Esophagus muscularis mucosa (tissue), 4 donors: Measurements from ENCODE around the gene GPBAR1. TPM values are rescaled to one million over a fixed set of nuclear protein-coding genes. Genes with fewer than 3 reads are reported as not detected.
A peak's percentile ranks its signal among the peaks of the same experiment; 100 is the strongest.

Source experiments
- DNase-seq: peaks from one replicate; pipeline ENCODE4 v3.0.0-alpha.2; 2017; ENCODE audit errors: extremely low spot score
- H3K27ac ChIP-seq, 4 donors: fragments of 200-600 bp; sonication (generic); replicated peaks in 1 of 4; 1 replicate in 3 of 4; 2 replicates in 1 of 4; pipeline ENCODE4 v1.5.1; 2016 to 2019; ENCODE audit warnings: mild to moderate bottlenecking in 1 of 4
- H3K27me3 ChIP-seq, 4 donors: fragments of 200-600 bp; sonication (generic); one replicate each; pipeline versions ENCODE4 v1.5.1 to v1.6.0; 2016 to 2019
- H3K36me3 ChIP-seq, 4 donors: fragments of 200-600 bp; sonication (generic); one replicate each; pipeline ENCODE4 v1.5.1; 2016 to 2019
- H3K4me1 ChIP-seq, 4 donors: fragments of 200-600 bp; sonication (generic); one replicate each; pipeline ENCODE4 v1.5.1; 2016 to 2019
- H3K4me3 ChIP-seq, 4 donors: fragments of 200-600 bp; sonication (generic); 1 replicate in 2 of 4; 2 replicates in 2 of 4; pipeline ENCODE4 v1.5.1; 2016 to 2019; ENCODE audit warnings: mild to moderate bottlenecking in 4 of 4, moderate library complexity in 1 of 4
- H3K9me3 ChIP-seq, 4 donors: fragments of 200-600 bp; sonication (generic); 1 replicate in 3 of 4; 2 replicates in 1 of 4; pipeline ENCODE4 v1.5.1; 2016 to 2019
- CTCF ChIP-seq, 3 experiments: fragments of 200-600 bp in 2 of 3; fragments of 450-650 bp in 1 of 3; sonication (generic) in 2 of 3; IDR thresholded peaks; one replicate each; pipeline ENCODE4 v1.5.1; 2017 to 2019; ENCODE audit warnings: antibody characterized with exemption in 3 of 3, mild to moderate bottlenecking in 2 of 3, moderate library complexity in 1 of 3
- EP300 ChIP-seq: sonication (generic); formaldehyde crosslinking; IDR thresholded peaks from one replicate; pipeline ENCODE4 v1.6.1; 2017; ENCODE audit warnings: antibody characterized with exemption
- POLR2A ChIP-seq: fragments of 450-650 bp; IDR thresholded peaks from one replicate; pipeline ENCODE4 v1.6.1; 2017; ENCODE audit warnings: antibody characterized with exemption, moderate library complexity, mild to moderate bottlenecking, low read depth
- POLR2AphosphoS5 ChIP-seq, 2 donors: sonication (generic); formaldehyde crosslinking; IDR thresholded peaks; one replicate each; pipeline ENCODE4 v1.6.1; 2017; ENCODE audit warnings: antibody characterized with exemption in 2 of 2
- WGBS: methylation state at CpG from one replicate; pipeline ENCODE4 v1.1.5; 2018; 5-methylcytosine and 5-hydroxymethylcytosine counted together
- intact Hi-C: fragments of 100-400 bp; cut with DNase I; formaldehyde crosslinking; loops from one replicate; pipeline ENCODE4 v1.15.1; 2023
- total RNA-seq, 4 donors: library from RNA; depleted of rRNA; stranded (reverse); fragments of >200 nt; gene quantifications; one replicate each; pipeline versions ENCODE4 v1.1.0 to v1.2.1, GENCODE V29; 2016

The GPBAR1 gene
- total RNA-seq, 4 donors from 2014 or later = 0.42 to 4.5 (median 3.9) TPM

DNA sequence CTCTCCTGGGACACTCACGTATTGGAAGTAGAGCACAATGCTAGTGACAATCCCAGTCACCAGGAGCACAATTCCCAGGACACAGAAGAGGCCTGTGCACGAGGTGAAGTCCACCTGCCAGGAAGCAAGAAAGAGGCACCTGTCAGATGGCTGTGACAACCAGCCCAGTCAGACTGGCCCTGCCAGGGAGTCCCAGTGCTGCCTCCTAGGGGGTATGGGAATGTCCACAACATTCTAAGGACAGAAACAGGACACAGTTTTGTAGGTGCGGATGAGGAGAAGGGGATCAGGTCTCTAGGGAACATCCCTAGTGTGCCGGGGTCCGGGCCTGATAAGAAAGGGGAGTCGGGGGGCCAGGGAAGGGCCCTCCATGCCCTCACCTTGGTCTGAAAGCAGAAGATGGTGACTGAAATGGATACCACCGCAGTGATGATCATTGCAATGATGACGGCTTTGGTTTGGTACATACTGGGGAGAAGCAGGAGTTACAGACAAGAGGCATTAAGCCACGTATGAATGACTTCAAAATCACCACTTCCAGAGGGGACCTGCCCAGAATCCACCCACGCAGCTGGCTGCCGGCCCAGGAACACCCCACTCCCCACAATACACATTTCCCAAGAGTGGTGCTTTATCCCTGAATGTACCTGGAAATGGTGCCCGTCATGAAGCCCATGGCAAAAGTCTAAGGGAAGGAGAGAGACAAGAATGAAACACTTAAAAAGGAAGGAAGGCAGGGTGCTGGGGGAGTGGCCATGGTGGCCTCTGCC, 16.4 kb downstream of the GPBAR1 start:
- Histone ChIP-seq H3K9me3 (no peaks in the 10 kb centered on the region), H3K27me3 (no peaks in the 10 kb centered on the region), H3K4me3 (no peak overlapping the region), H3K4me1 (peaks cover 25 to 56% (median 32%) of the 10 kb centered on the region in 4 donors), H3K27ac (peak overlapping the region; percentile 7 to 79 (median 26)), H3K36me3 (peaks cover 77 to 92% (median 87%) of the 10 kb centered on the region in 4 donors)
- WGBS = 78% methylated on average over 10 of the region's 12 CpGs
- TF ChIP-seq POLR2A (no peak), EP300 (no peak), CTCF (IDR thresholded peaks at IDR 0.05) (no peak), POLR2AphosphoS5 (IDR thresholded peaks at IDR 0.05) (no peak)
- intact Hi-C loops = no loop called here
- no peak for DNase-seq

GRCh38 chr2:218277921-218278320, 17.1 kb downstream of the GPBAR1 start:
- no peak for TF ChIP-seq EP300
- WGBS = 83% methylated on average over 7 of the region's 7 CpGs
- H3K36me3 ChIP-seq = peaks cover 77 to 98% (median 91%) of the 10 kb centered on the region in 4 donors
- intact Hi-C loops = no loop called here
- H3K27ac ChIP-seq = peak overlapping the region in 3 of 4 donors; percentile 7 to 79 (median 24)
- no peak for DNase-seq
- H3K9me3 ChIP-seq = no peaks in the 10 kb centered on the region
- H3K4me3 ChIP-seq = no peak overlapping the region
- H3K4me1 ChIP-seq = peaks cover 25 to 56% (median 32%) of the 10 kb centered on the region in 4 donors
- no peaks in the 10 kb centered on the region for H3K27me3 ChIP-seq

DNA sequence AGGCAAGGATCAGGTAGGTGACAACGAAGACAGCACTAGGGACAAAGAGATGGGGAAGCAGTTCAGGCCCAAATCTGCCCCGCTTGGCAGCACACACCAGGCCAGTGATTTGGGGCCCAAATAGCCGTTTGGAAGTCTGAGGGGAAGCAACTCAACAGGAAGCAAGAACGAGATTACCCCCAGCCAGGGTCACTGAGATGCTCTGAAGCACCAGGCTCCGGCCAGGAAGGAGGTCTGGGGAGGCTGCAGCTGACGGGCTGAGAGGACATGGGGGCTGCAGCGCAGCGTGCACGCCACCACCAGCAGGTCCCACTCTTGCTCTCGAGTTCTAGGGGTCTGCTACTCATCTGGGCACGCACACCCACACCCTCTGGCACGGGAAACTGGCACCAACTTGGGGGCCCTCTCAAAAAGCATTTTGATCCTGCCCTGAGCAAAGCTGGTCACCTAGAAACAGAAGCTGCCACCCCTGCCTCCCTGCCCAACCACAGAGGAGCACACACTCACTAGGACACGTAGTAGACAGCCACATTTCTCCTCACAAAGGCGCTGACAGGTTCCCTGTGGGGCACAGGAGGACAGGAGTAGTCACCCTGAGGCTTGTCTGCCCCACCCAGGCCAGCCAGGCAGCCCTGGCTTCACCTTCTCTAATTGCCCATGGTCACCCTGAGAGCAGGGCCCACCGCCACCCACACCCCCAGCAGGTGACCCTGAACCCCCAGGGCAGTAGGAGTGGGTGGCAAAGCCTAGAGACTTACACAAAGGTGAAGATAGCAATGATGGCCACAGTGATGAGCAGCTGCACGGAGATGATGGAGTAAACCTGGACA, 17.9 kb downstream of the GPBAR1 start:
- no peak overlapping the region for H3K4me3 ChIP-seq
- WGBS = 82% methylated on average over 10 of the region's 16 CpGs
- intact Hi-C loops = no loop called here
- H3K9me3 ChIP-seq = no peaks in the 10 kb centered on the region
- H3K27ac ChIP-seq = peak overlapping the region in 3 of 4 donors; percentile 14 to 20 (median 15)
- H3K4me1 ChIP-seq = peaks cover 28 to 56% (median 32%) of the 10 kb centered on the region in 4 donors
- no peak for TF ChIP-seq POLR2A
- TF ChIP-seq POLR2AphosphoS5 (IDR thresholded peaks at IDR 0.05) = no peak
- TF ChIP-seq CTCF (IDR thresholded peaks at IDR 0.05) = no peak
- no peak for TF ChIP-seq EP300
- H3K27me3 ChIP-seq = no peaks in the 10 kb centered on the region
- H3K36me3 ChIP-seq = peaks cover 74 to 98% (median 90%) of the 10 kb centered on the region in 4 donors
- DNase-seq = no peak

- H3K36me3 ChIP-seq = peaks cover 58 to 82% (median 74%) of the 10 kb centered on the region in 4 donors
- no peak for TF ChIP-seq POLR2A
- no peak for TF ChIP-seq POLR2AphosphoS5 (IDR thresholded peaks at IDR 0.05)
- no peak for TF ChIP-seq EP300
- no peak for TF ChIP-seq CTCF (IDR thresholded peaks at IDR 0.05)
- intact Hi-C loops = loop anchor here (10.0 kb wide), 1 partner anchor 284 kb away; the partner anchor contains the start of genes CNOT9 and USP37
- no peaks in the 10 kb centered on the region for H3K27me3 ChIP-seq
- no peaks in the 10 kb centered on the region for H3K9me3 ChIP-seq
- no peak for DNase-seq
- no peak overlapping the region for H3K4me3 ChIP-seq
- peaks cover 42 to 56% (median 47%) of the 10 kb centered on the region in 4 donors for H3K4me1 ChIP-seq
- H3K27ac ChIP-seq = no peak overlapping the region
- 95% methylated on average over 14 of the region's 14 CpGs for WGBS
Observed at GRCh38 chr2:218280260-218280870, 19.6 kb downstream of the GPBAR1 start.
